NCI-H1092 (cell line): ENCODE measurements around the gene SPANXD.
"Not testable (repeated sequence)": the region's sequence is repeated elsewhere in the genome, so short reads cannot be mapped to it uniquely, and the experiment has no call there.

ENCODE experiments used
- DNase-seq: peaks from one replicate; lab custom pipeline; 2025; lab: John Stamatoyannopoulos, UW

Gene SPANXD

GRCh38 chrX:141698639-141699038 is at the start of gene SPANXD:
Gene SPANXD, minus strand, starts transcription at chrX:141698739. Its CDS starts 334 bp downstream, at chrX:141698405.
- not testable (repeated sequence) for DNase-seq

- no peak for DNase-seq
These were observed 44.1 kb upstream of the SPANXD start for GRCh38 chrX:141742666-141743065.

- no peak for DNase-seq
These were observed 38.1 kb upstream of the SPANXD start for GRCh38 chrX:141736656-141737055.

- no peak for DNase-seq
These were observed 34.8 kb upstream of the SPANXD start for GRCh38 chrX:141733371-141733770.

GRCh38 chrX:141732031-141732430 is 33.5 kb upstream of the SPANXD start:
- DNase-seq: no peak

- DNase-seq: no peak
These were observed 25.6 kb upstream of the SPANXD start for GRCh38 chrX:141724186-141724585.

- no peak for DNase-seq
These were observed 16.1 kb upstream of the SPANXD start for GRCh38 chrX:141714680-141715079.

- no peak for DNase-seq
These were observed 2.5 kb upstream of the SPANXD start for GRCh38 chrX:141701072-141701471.

- DNase-seq: no peak
These were observed 24.6 kb downstream of the SPANXD start for GRCh38 chrX:141673946-141674345.

GRCh38 chrX:141669689-141670088 is 28.9 kb downstream of the SPANXD start:
- DNase-seq: no peak

- DNase-seq: no peak
These were observed 30.2 kb downstream of the SPANXD start for GRCh38 chrX:141668371-141668770.

- DNase-seq: no peak
These were observed 35.8 kb downstream of the SPANXD start for GRCh38 chrX:141662781-141663180.

- DNase-seq: no peak
These were observed 46.3 kb downstream of the SPANXD start for GRCh38 chrX:141652286-141652685.
